DMS79 (cell line): ENCODE measurements around the gene MRPS15.

Source experiments
- DNase-seq: peaks from one replicate; lab custom pipeline; 2025; lab: John Stamatoyannopoulos, UW

The MRPS15 gene

DNA sequence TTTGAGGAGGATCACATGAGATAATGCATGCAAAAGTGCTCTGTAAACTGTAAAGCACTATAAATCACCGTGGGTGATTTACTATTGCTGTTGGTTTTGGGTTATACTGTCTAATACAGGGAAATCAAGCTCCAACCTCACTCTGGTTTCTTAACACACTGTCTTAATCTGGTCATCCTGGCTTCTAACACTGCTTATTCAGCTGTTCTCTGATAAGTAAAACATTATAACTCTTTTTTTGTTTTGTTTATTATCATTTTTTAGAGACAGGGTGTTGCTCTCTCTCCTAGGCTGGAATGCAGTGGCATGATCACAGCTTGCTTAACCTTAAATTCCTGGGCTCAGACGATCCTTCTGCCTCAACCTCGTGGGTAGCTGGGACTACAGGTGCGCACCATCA is 44.6 kb downstream of the MRPS15 start:
- DNase-seq = no peak

DNA sequence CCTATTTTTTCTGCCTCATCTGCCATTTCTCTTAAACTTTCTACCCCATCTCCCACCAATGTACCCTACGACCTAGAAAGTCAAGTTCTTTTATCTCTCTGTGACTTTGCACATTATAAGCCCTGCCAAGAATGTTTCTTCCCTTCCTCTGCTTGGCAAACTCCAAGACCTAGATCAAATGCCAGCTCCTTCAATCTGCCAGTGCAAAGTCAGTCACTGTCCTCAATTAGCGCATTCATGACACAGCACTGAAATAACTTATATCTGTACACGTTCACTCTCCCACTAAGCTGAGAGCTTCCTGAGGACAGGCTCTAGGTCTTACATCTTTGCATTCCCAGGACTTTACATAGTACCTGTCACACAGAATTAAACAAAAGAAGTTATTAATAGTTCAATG is 45.0 kb downstream of the MRPS15 start:
- no peak for DNase-seq

- no peak for DNase-seq
Observed at GRCh38 chr1:36417931-36418330, 46.3 kb downstream of the MRPS15 start.

DNA sequence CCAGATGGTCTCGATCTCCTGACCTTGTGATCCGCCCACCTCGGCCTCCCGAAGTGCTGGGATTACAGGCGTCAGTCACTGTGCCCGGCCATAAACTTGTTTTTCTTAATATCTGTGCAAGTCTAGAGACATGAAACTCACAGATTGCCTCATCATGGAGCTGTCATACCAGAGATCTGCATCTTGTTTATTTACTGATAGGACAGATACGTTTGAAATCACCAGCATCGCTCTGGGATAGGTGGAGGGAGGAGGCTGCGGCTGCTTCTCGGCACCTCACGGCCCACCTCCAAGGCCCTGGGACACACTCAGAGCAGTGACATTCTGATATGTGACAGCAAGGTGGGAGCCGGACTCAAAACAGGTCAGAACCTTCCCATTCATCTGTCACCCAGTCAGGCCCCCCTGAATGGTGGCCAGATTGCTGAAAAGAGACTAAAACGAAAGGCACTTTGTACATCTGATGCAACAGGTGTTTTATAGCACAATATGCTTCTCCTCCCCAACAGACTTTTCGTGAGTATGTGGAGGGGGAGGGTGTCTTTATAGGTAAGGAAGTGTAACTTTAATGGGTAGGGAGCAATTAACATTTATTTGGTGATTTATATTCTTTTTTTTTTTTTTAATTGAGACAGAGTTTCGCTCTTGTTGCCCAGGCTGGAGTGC is 48.4 kb downstream of the MRPS15 start:
- no peak for DNase-seq

- DNase-seq = no peak
Observed at GRCh38 chr1:36414384-36414783, 49.8 kb downstream of the MRPS15 start.

- DNase-seq = no peak
Observed at GRCh38 chr1:36411674-36412648, 52.2 kb downstream of the MRPS15 start.

GRCh38 chr1:36408479-36408878 is 55.7 kb downstream of the MRPS15 start:
- DNase-seq = no peak

DNA sequence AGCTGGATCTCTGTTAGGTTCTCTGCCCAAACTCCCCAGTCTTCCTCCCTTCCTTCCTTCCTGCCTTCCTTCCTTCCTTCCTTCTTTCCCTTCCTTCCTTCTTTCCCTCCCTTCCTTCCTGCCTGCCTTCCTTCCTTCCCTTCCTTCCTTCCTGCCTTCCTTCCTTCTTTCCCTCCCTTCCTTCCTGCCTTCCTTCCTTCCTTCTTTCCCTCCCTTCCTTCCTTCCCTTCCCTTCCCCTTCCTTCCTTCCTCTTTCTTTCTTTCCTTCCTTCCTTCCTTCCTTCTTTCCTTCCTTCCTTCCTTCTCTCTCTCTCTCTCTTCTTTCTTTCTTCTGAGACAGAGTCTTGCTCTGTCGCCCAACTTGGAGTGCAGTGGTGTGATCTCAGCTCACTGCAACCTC is 57.7 kb downstream of the MRPS15 start:
- no peak for DNase-seq
